ENCODE data around the gene SIN3A.

DNA sequence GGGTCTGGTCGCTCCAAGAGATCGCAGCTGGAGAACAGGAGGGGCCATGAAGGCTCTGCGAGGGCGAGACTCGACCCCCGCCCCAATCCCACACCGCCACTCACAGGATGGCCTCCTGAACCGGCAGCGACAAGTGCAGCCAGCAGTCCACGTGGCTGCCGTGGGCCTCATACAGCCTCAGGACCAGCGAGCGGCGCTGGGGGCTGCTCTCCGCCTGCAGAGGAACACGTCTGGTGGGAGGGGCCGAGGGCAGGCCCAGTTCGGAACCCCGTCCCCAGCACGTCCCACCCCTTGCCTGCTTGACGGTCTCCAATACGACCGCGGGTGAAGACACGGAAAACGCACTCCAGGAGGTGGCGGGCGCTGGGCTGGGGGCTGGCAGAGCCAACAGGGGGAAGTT lies 95.5 kb downstream of the SIN3A start:
- TF ChIP-seq CREB1 (IDR thresholded peaks at IDR 0.05; ENCODE audit: low read depth) (no peak), CEBPB (IDR thresholded peaks at IDR 0.05) (no peak), EGR1 (IDR thresholded peaks at IDR 0.05) (no peak), TCF12 (IDR thresholded peaks at IDR 0.05; ENCODE audit: low read depth) (no peak), EP300 (IDR thresholded peaks at IDR 0.05; ENCODE audit: borderline replicate concordance) (no peak)

Data from Ishikawa (cell line).